ELF-1 (cell line): ENCODE measurements around the gene VCL.
"Not testable (repeated sequence)": the region's sequence is repeated elsewhere in the genome, so short reads cannot be mapped to it uniquely, and the experiment has no call there.

Source experiments
- DNase-seq: peaks from one replicate; pipeline ENCODE4 v3.0.0-alpha.2; 2016; ENCODE audit warnings: low read depth, low spot score

VCL gene

DNA sequence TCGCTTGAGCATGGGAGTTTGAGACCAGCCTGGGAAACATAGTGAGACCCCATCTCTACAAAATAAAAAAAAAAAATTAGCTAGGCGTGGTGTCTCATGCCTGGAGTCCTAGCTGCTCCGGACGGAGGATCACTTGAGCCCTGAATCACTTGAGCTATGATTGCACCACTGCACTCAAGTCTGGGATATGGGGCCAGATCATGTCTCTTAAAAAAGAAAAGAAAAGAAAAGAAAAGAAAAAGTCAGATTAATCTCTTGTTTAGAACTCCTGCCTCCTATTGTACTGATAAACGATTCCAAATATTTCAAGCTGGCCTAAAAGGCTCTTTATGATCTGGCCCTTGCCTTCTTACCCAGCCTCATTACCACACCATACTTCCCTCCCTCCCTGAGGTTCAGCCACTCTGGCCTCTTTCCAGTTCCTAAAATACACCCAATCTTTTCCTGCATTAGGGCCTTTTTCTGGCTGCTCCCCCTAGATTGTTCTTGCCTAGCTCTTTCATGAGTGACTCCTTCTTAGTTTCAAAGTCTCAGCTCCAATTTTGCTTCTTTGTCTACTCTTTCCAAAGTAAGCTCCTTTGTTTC, 41.7 kb downstream of the VCL start:
- DNase-seq = no peak

- DNase-seq = no peak
Measured at GRCh38 chr10:74040200-74041126, 42.5 kb downstream of the VCL start.

GRCh38 chr10:74044419-74044818, 46.5 kb downstream of the VCL start:
- no peak for DNase-seq

DNA sequence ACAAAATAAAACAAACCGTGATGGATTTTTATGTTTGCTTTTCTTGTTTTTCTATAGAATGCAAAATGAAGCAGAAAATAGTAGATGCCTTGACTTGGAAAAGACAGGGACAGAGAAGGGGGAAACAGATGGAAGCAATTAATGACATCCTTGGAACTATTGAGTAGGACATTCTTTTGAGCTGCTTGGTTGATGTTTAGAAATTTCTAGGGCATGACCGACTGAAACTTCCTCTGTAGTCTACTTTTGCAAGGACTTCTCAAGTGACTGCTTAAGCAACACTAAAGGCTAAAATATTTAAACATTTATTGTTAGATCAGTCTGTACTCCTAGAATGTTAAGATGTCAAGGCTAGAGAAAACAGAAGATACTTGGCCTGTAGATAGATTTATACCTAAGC, 49.4 kb downstream of the VCL start:
- no peak for DNase-seq

GRCh38 chr10:74047871-74048270, 50.0 kb downstream of the VCL start:
- no peak for DNase-seq

DNA sequence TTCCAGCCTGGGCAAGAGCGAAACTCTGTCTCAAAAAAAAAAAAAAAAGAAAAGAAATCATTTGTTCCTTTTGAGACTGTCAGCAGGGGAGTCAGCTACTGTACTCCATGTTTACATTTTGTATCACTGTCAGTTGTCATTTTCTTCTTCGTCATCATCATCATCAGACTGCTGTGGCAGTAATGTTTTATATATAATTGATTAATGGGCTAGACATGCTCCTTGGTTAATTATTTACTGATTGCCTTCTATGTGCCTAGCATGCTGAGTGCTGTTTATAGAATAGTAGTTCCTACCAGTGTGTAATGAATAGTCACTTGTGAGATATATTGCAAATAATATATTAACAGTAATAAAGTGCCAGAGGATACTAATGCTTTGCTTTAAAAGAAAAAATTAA, 50.5 kb downstream of the VCL start:
- no peak for DNase-seq

DNA sequence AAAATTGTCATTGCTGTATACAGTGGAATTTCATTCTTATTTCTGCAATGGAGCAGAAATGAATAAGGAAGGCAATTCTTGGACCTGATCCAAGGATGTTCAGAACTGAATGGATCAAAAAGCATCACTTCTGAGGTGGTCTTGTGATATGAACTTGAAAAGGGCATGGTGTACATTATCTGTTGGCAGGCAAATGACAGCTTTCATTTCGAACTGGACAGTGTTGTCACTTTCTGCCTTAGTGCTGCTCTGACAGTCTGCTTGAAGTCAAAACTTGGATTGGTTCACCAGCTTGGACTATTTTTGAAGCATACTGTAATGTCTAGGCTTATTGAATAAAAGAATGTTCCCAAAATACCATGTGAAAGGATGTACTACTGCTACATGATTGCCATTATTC, 52.0 kb downstream of the VCL start:
- DNase-seq = no peak

DNA sequence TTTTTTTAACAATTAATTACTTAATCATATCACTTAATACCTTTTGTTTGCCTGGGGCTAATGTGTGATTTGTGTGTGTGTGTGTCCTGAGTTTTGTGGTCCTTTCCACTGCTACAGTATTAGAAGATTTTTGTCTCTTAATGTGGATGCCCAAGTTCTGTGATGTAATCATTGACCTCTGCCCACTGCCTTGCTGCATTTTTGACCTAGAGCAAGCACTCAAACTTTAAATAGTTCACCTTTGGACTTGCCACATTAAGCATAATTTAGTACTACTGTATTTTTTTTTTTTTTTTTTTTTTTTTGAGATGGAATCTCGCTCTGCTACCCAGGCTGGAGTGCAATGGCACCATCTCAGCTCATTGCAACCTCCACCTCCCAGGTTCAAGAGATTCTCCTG, 52.7 kb downstream of the VCL start:
- no peak for DNase-seq

- DNase-seq = no peak
Measured at GRCh38 chr10:74051736-74052342, 53.9 kb downstream of the VCL start.

DNA sequence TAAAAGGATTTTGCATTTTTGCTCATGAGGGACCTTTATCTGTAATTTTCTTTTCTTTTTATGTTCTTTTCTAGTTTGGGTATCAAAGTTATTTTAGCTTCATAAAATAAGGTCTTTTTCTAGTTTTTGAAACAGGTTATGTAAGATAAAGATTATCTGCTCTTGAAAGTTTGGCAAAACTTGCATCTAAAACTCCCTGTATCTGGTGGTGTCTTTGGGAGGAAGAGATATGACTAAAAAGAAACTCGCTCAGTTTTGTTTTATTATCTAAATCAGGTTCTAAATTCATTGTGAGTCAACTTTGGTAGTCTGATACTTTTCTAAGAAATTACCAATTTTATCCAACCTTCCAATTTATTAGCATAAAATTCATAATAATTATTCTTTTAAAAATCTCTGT, 55.1 kb downstream of the VCL start:
- DNase-seq = no peak

DNA sequence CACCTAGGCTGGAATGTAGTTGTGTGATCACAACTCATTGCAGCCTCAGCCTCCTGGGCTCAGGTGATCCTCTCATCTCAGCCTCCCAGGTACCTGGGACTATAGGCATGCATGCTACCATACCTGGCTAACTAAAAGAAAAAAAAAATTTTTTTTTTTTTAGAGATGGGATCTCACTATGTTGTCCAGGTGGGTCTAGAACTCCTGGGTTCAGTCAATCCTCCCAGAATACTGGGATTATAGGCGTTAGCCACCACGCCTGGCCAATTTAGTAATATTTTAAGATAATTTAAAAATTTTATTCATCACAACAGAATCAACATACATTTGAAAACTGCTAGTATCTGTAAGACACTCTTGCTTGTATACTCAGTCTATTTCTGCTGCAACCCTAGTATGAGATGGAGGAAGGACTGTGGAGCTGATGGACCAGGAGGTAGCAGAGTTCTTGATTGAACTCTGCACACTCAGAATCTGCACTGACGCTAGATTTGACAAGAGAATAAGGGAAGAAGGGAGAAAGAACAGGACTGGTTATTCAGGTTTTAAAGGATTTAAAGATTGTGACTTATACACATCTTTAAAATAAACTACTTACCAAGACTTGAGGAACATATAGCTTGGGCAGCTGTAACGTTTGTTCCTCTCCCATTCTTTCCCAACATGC, 57.6 kb downstream of the VCL start:
- no peak for DNase-seq

DNA sequence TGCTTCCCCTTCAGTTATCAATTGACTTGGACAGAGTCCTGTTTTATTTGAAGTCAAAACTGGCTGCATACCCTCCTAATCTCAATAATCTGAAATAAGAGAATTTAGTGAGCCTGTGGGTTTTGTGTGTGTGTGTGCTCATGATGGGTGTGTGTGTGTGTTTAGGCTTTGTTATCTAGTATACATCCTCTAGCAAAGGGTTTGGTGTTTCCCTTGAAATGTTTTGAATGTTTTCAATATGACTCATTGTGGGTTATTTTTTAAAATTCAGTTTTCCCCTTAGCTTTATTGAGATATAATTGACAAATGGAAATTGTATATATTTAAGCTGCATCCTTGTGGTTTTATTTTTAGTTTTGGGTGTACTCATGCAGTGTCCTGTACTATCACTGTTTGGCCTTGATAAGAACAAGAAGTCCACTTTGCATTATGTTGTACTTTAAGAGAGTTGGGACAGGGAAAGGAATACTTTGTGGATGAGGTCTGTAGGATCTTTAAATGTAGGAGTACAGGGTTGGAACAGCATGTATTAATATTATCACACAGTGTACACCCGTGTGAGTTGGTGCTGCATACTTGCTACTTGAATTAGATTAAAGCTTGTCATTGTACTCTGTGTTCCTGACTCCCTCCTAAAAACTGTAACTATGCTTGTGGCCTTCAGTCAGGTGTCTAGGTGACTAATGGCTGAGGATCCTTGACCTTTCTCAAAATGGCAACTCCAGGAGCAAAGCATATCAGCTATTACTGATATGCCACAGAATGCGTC, 58.3 kb downstream of the VCL start:
- no peak for DNase-seq

DNA sequence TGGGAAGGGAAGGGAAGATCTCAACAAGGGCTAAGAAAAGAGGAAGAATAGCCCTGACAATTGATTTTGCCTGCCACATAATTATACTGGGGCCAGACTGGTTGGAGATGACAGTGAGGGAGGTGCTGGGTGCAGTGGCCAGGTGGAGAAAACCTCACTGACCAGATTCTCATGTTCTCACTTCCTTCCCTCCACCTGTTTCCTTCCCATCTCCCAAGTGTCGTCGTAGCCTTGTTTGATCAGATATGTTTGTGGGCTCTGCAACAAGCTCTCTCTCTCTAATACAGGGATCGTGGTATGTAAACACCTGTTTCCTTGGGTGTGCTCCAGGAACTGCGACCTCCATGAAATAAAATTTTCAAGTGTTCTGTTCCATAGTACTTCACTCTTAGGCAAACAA, 60.2 kb downstream of the VCL start:
- no peak for DNase-seq

DNA sequence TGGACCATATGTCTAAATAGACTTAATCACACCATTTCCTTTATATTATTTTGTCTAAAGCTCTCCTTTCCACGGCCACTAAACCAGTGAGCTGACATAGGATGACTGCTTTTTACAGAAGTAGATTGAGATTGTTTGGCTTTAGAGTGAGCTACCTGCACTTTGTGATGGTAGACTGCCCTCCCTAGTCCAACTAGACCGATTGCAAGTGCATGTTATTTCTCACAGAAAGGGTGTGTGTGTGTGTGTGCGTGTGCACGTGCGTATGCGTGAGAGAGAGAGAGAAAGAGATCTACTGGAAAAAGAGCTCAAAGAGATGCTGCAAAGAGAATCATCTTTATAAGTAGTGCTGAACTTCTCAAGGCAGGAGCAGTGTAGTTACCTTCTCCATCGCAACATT, 60.7 kb downstream of the VCL start:
- no peak for DNase-seq

GRCh38 chr10:74061104-74061503, 63.2 kb downstream of the VCL start:
- no peak for DNase-seq

DNA sequence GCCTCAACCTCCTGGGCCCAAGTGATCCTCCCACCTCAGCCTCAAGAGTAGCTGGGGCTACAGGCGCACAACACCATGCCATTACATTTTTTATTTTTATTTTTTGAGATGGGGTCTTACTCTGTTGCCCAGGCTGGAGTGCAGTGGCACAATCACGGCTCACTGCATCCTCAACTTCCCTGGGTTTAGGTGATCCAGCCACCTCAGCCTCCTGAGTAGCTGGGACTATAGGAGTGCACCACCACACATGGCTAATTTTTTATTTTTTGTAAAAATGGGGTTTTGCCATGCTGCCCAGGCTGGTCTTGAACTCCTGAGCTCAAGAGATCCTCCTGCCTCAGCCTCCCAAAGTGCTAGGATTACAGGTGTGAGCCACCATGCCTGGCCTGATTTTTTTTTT, 64.1 kb downstream of the VCL start:
- DNase-seq = not testable (repeated sequence)

- no peak for DNase-seq
Measured at GRCh38 chr10:74063256-74063655, 65.3 kb downstream of the VCL start.

DNA sequence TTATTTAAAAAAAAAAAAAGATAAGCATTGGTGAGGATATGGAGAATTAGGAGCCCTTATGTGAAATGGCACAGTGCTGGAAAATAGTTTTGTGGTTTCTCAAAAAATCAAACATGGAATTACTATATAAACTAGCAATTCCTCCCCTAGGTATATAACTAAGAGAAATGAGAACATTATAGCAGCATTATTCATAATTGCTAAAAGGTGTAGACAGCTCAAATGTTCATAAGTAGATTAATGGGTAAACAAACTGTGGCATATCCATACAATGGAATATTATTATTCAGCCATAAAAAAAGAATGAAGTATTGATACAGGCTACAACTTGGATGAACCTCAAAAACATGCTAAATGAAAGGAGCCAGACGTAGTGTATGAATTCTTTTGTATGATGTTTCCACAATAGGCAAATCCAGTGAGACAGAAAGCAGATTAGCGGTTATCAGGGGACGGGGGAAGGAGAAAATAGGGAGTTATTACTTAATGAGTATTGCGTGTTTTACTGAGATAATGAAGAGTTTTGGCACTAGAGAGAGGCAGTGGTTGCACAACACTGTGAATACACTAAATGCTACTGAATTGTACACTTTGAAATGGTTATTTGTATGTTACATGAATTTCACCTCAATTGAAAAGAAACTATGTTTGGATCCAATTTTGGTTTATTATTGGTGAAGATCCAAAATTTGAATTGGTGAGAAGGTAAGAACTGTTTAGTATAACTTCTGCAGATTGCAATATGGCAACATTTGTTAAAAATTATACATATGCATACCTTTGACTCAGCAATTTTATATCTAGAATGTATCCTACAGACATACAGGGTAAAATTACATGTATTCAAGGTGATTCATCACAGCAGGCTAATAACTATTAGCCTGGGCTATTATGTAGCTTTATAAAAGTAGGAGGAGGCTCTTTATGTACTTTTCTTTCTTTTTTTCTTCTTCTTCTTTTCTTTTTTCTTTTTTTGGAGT, 69.7 kb downstream of the VCL start:
- no peak for DNase-seq

GRCh38 chr10:74071157-74071556, 73.2 kb downstream of the VCL start:
- no peak for DNase-seq

DNA sequence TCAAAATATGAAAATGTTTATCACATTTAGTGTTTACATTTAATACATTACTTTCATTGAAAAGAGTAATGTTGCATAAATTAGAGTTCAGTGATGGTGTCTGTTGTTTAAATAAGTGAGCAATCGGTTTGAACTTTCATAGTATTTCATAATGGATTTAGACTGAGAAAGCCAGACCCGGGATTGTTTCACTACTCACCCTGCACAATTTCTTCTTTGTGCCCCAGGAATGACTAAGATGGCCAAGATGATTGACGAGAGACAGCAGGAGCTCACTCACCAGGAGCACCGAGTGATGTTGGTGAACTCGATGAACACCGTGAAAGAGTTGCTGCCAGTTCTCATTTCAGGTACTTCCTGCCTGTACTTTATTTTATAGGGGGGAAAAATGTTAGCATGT, 74.6 kb downstream of the VCL start:
- no peak for DNase-seq
